ENCODE results near the gene E2F3. TPM values are rescaled to one million over a fixed set of nuclear protein-coding genes. Genes with fewer than 3 reads are reported as not detected.
A peak's percentile ranks its signal among the peaks of the same experiment; 100 is the strongest.

Gene E2F3
- total and polyA plus RNA-seq, 4 donors: 4.1 to 13.3 (median 7.7) TPM

DNA sequence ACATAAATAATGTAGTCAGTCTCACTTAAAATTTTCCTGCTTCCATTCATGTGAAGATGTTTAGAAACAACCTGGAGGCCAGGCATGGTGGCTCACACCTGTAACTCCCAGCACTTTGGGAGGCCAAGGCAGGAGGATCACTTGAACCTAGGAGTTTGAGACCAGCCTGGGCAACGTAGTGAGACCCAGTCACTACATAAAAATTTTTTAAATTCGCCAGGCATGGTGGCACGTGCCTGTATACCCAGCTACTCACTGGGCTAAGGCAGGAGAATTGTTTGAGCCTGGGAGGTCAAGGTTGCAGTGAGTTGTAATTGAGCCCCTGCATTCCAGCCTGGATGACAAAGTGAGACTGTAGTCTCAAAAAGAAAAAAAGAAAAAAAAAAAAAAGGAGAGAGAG is 47.3 kb upstream of the E2F3 start:
- Histone ChIP-seq H3K9me3 (ENCODE audit: control insufficient read depth in 4 of 4, insufficient read depth in 3 of 4, low read length in 3 of 4) (peaks cover 0 to 8% (median 2%) of the 10 kb centered on the region in 4 donors), H3K4me1 (ENCODE audit: control insufficient read depth in 5 of 5, insufficient read depth in 5 of 5, low read length in 5 of 5) (no peaks in the 10 kb centered on the region), H3K27me3 (ENCODE audit: control insufficient read depth in 3 of 3, insufficient read depth in 3 of 3, low read length in 2 of 3) (no peaks in the 10 kb centered on the region), H3K36me3 (ENCODE audit: control insufficient read depth in 4 of 4, insufficient read depth in 4 of 4, low read length in 4 of 4) (no peaks in the 10 kb centered on the region), H3K9ac (ENCODE audit: insufficient read depth in 1 of 2, low read length in 2 of 2) (no peak overlapping the region), H3K27ac (ENCODE audit: low read depth in 1 of 2, low read length in 1 of 2) (no peak overlapping the region), H3K4me3 (no peak overlapping the region)
- DNase-seq (no peak), ATAC-seq (ENCODE audit: insufficient read depth, low FRiP score) (no peak)
- 89 to 90% methylated on average over 3 of the region's 3 CpGs for WGBS, 2 donors
- TF ChIP-seq, protein P1, sequence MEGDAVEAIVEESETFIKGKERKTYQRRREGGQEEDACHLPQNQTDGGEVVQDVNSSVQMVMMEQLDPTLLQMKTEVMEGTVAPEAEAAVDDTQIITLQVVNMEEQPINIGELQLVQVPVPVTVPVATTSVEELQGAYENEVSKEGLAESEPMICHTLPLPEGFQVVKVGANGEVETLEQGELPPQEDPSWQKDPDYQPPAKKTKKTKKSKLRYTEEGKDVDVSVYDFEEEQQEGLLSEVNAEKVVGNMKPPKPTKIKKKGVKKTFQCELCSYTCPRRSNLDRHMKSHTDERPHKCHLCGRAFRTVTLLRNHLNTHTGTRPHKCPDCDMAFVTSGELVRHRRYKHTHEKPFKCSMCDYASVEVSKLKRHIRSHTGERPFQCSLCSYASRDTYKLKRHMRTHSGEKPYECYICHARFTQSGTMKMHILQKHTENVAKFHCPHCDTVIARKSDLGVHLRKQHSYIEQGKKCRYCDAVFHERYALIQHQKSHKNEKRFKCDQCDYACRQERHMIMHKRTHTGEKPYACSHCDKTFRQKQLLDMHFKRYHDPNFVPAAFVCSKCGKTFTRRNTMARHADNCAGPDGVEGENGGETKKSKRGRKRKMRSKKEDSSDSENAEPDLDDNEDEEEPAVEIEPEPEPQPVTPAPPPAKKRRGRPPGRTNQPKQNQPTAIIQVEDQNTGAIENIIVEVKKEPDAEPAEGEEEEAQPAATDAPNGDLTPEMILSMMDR (IDR thresholded peaks at IDR 0.05; ENCODE audit: control extremely low read depth, extremely low read depth): no peak

GRCh38 chr6:20360471-20361119 is 41.1 kb upstream of the E2F3 start:
- H3K4me3 ChIP-seq: no peak overlapping the region
- TF ChIP-seq, protein P1 (IDR thresholded peaks at IDR 0.05; ENCODE audit: control extremely low read depth, extremely low read depth): no peak
- DNase-seq (no peak), ATAC-seq (ENCODE audit: insufficient read depth, low FRiP score) (no peak)
- H3K36me3 ChIP-seq (ENCODE audit: control insufficient read depth in 4 of 4, insufficient read depth in 4 of 4, low read length in 4 of 4): no peaks in the 10 kb centered on the region
- no peak overlapping the region for H3K9ac ChIP-seq (ENCODE audit: insufficient read depth in 1 of 2, low read length in 2 of 2)
- 82 to 89% methylated on average over 6 of the region's 6 CpGs for WGBS, 2 donors
- H3K27me3 ChIP-seq (ENCODE audit: control insufficient read depth in 3 of 3, insufficient read depth in 3 of 3, low read length in 2 of 3): no peaks in the 10 kb centered on the region
- H3K9me3 ChIP-seq (ENCODE audit: control insufficient read depth in 4 of 4, insufficient read depth in 3 of 4, low read length in 3 of 4): peaks cover 0 to 6% (median 2%) of the 10 kb centered on the region in 4 donors
- no peak overlapping the region for H3K27ac ChIP-seq (ENCODE audit: low read depth in 1 of 2, low read length in 1 of 2)
- H3K4me1 ChIP-seq (ENCODE audit: control insufficient read depth in 5 of 5, insufficient read depth in 5 of 5, low read length in 5 of 5): peaks cover 0 to 2% (median 0%) of the 10 kb centered on the region in 5 donors

DNA sequence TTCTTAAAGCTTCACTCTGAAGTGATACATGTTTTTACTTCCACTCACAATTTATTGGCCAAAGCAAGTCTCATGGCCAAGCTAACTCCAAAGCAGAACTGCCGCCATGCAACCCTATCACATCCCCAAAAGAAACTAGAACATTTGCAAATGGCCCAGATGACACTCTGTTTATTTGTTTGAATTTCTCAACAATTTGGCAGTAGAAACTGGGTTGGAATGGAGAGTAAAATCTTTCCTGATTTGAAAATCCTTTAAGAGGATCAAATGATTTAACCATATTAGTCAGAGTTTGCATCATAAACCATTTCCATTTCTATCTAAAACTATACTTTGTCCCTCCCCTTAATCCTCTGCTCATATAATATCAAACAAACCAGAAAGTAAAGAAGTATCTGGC is 39.1 kb upstream of the E2F3 start:
- 87 to 97% methylated on average over 1 of the region's 1 CpG for WGBS, 2 donors
- peak in 2 of 3 donors; percentile 28 to 45 for DNase-seq
- no peak overlapping the region for H3K9ac ChIP-seq (ENCODE audit: insufficient read depth in 1 of 2, low read length in 2 of 2)
- peaks cover 0 to 2% (median 0%) of the 10 kb centered on the region in 5 donors for H3K4me1 ChIP-seq (ENCODE audit: control insufficient read depth in 5 of 5, insufficient read depth in 5 of 5, low read length in 5 of 5)
- no peaks in the 10 kb centered on the region for H3K27me3 ChIP-seq (ENCODE audit: control insufficient read depth in 3 of 3, insufficient read depth in 3 of 3, low read length in 2 of 3)
- H3K36me3 ChIP-seq (ENCODE audit: control insufficient read depth in 4 of 4, insufficient read depth in 4 of 4, low read length in 4 of 4): no peaks in the 10 kb centered on the region
- peaks cover 0 to 6% (median 1%) of the 10 kb centered on the region in 4 donors for H3K9me3 ChIP-seq (ENCODE audit: control insufficient read depth in 4 of 4, insufficient read depth in 3 of 4, low read length in 3 of 4)
- ATAC-seq (ENCODE audit: insufficient read depth, low FRiP score): no peak
- TF ChIP-seq, protein P1 (IDR thresholded peaks at IDR 0.05; ENCODE audit: control extremely low read depth, extremely low read depth): no peak
- H3K27ac ChIP-seq (ENCODE audit: low read depth in 1 of 2, low read length in 1 of 2): no peak overlapping the region
- no peak overlapping the region for H3K4me3 ChIP-seq
